WTC11 (cell line): ENCODE data around the gene CDH13.

Experiments used
- GTF2I ChIP-seq: fragments of 250-450 bp; sonication (Bioruptor Pico); conservative IDR thresholded peaks from 2 replicates; pipeline ENCODE4 v1.4.0; 2021; ENCODE audit warnings: mild to moderate bottlenecking
- HMGA2 ChIP-seq: fragments of 250-450 bp; sonication (Bioruptor Pico); IDR thresholded peaks from 2 replicates; pipeline ENCODE4 v1.4.0; 2021; ENCODE audit warnings: mild to moderate bottlenecking, moderate library complexity
- KAT7 ChIP-seq: sonication (generic); formaldehyde crosslinking; IDR thresholded peaks from 2 replicates; pipeline ENCODE4 v1.8.1; 2023; ENCODE audit warnings: missing genetic modification reagents, mild to moderate bottlenecking, borderline replicate concordance
- OVOL2 ChIP-seq: fragments of 250-450 bp; sonication (Bioruptor Pico); IDR thresholded peaks from 2 replicates; pipeline ENCODE4 v1.9.0; 2021; ENCODE audit warnings: mild to moderate bottlenecking, borderline replicate concordance
- ZBTB21 ChIP-seq: sonication (generic); formaldehyde crosslinking; IDR thresholded peaks from 2 replicates; pipeline ENCODE4 v1.8.1; 2023; ENCODE audit warnings: mild to moderate bottlenecking, missing genetic modification reagents, borderline replicate concordance
- ZNF219 ChIP-seq: sonication (generic); formaldehyde crosslinking; IDR thresholded peaks from 2 replicates; pipeline ENCODE4 v1.8.0; 2023; ENCODE audit warnings: missing genetic modification reagents, mild to moderate bottlenecking, borderline replicate concordance
- ZNF232 ChIP-seq: sonication (generic); formaldehyde crosslinking; IDR thresholded peaks from 2 replicates; pipeline ENCODE4 v1.8.0; 2022; ENCODE audit warnings: mild to moderate bottlenecking, missing genetic modification reagents
- TF ChIP-seq, protein P1 (sequence below): fragments of 200-600 bp; IDR thresholded peaks from 2 replicates; pipeline ENCODE4 v1.8.0; 2022; ENCODE audit warnings: antibody characterized with exemption
- TF ChIP-seq, protein P2 (sequence below): sonication (generic); formaldehyde crosslinking; IDR thresholded peaks from 2 replicates; pipeline ENCODE4 v1.8.0; 2022; ENCODE audit warnings: mild to moderate bottlenecking, missing genetic modification reagents

DNA sequence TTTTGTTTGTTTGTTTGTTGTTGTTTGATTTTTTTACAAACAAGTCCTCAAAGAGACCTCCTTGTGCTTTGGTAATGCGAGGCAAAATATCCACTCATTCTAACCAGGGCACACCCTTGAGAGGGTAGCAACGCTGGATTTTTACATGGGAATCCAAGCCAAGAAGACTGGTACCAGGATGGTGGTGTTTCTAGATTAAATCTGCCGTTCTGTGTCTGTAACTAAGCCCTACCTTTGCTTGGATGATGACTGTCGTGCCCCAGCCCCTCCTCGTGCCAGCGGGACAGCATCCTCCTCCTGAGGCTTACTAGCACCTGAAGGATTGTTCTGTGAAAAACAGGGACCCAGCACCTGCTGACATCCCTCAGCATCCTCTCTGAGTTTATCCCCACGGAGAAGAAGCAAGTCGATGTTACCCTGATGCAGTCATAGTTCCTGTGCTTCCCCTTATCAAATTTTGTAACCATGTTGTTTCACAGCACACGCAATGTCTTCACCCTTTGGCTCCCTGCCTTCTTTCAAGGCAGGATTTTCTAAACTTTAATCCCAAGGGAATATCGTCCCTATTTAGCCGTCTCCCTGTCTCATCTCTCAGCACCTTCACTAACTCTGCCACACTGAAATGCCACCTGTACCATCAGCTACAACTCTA is 1175.9 kb downstream of the CDH13 start:
- no peak for TF ChIP-seq HMGA2 (CRISPR knock-in tag)
- no peak for TF ChIP-seq ZNF232 (CRISPR knock-in tag)
- TF ChIP-seq, protein P1, sequence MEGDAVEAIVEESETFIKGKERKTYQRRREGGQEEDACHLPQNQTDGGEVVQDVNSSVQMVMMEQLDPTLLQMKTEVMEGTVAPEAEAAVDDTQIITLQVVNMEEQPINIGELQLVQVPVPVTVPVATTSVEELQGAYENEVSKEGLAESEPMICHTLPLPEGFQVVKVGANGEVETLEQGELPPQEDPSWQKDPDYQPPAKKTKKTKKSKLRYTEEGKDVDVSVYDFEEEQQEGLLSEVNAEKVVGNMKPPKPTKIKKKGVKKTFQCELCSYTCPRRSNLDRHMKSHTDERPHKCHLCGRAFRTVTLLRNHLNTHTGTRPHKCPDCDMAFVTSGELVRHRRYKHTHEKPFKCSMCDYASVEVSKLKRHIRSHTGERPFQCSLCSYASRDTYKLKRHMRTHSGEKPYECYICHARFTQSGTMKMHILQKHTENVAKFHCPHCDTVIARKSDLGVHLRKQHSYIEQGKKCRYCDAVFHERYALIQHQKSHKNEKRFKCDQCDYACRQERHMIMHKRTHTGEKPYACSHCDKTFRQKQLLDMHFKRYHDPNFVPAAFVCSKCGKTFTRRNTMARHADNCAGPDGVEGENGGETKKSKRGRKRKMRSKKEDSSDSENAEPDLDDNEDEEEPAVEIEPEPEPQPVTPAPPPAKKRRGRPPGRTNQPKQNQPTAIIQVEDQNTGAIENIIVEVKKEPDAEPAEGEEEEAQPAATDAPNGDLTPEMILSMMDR = no peak
- TF ChIP-seq ZNF219 (CRISPR knock-in tag) = no peak
- TF ChIP-seq GTF2I = no peak
- no peak for TF ChIP-seq KAT7 (CRISPR knock-in tag)
- no peak for TF ChIP-seq OVOL2 (CRISPR knock-in tag)
- TF ChIP-seq ZBTB21 (CRISPR knock-in tag) = no peak
- TF ChIP-seq, protein P2, sequence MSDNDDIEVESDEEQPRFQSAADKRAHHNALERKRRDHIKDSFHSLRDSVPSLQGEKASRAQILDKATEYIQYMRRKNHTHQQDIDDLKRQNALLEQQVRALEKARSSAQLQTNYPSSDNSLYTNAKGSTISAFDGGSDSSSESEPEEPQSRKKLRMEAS (CRISPR knock-in tag) = no peak
